Activated CD4-positive, alpha-beta memory T cell treated with anti-CD3 and anti-CD28 coated beads for 36 hours (primary cell): Measurements from ENCODE around the gene MFAP3. TPM values are rescaled to one million over a fixed set of nuclear protein-coding genes. Genes with fewer than 3 reads are reported as not detected.

Experiments
- CTCF ChIA-PET: fragments of 350-600 bp; sonication (Branson Sonifier 250); formaldehyde crosslinking; loops from one replicate; lab custom pipeline; 2021; ENCODE audit warnings: antibody characterized with exemption, inconsistent platforms; lab: Charles Lee
- POLR2A ChIA-PET: fragments of 350-600 bp; sonication (Branson Sonifier 250); formaldehyde crosslinking; loops from one replicate; lab custom pipeline; 2021; ENCODE audit warnings: antibody characterized with exemption; lab: Charles Lee
- DNase-seq: peaks from one replicate; pipeline ENCODE4 v3.0.0-alpha.2; 2020
- H3K27ac Mint-ChIP-seq: one replicate; pipeline ENCODE4 v1.8.0; 2021; ENCODE audit warnings: mixed read lengths
- H3K27me3 Mint-ChIP-seq: one replicate; pipeline ENCODE4 v1.8.0; 2021; ENCODE audit warnings: mixed read lengths
- H3K36me3 Mint-ChIP-seq: one replicate; pipeline ENCODE4 v1.8.0; 2021; ENCODE audit warnings: mixed read lengths
- H3K4me1 Mint-ChIP-seq: one replicate; pipeline ENCODE4 v1.8.0; 2021; ENCODE audit warnings: low read depth, mixed read lengths
- H3K4me3 Mint-ChIP-seq: one replicate; pipeline ENCODE4 v1.8.0; 2021; ENCODE audit warnings: mild to moderate bottlenecking, mixed read lengths
- H3K9me3 Mint-ChIP-seq: one replicate; pipeline ENCODE4 v1.8.0; 2021; ENCODE audit warnings: mixed read lengths
- intact Hi-C: fragments of 100-400 bp; cut with micrococcal nuclease; formaldehyde crosslinking; loops from one replicate; pipeline ENCODE4 v1.15.1; 2023
- total RNA-seq, 2 experiments: library from RNA; stranded (reverse); gene quantifications; one replicate each; pipeline ENCODE4 v1.2.3, GENCODE V29; 2021

Gene MFAP3
- total RNA-seq, 2 experiments from 2014 or later, result 10.0 to 11.1 TPM

- H3K4me3 Mint-ChIP-seq, result no peak overlapping the region
- CTCF ChIA-PET, result interaction anchor here (1.2 kb wide), 1 partner anchor 20 kb away, joined by 4 read pairs; no protein-coding TSS in a partner anchor
- intact Hi-C loops, result no loop called here
- no peaks in the 10 kb centered on the region for H3K36me3 Mint-ChIP-seq
- peaks cover 9% of the 10 kb centered on the region for H3K27me3 Mint-ChIP-seq
- POLR2A ChIA-PET, result no interaction called here
- H3K27ac Mint-ChIP-seq, result no peak overlapping the region
- no peaks in the 10 kb centered on the region for H3K4me1 Mint-ChIP-seq
- no peak for DNase-seq
- no peaks in the 10 kb centered on the region for H3K9me3 Mint-ChIP-seq
Observed at GRCh38 chr5:154093142-154093532, 54.4 kb downstream of the MFAP3 start.

- no peak for DNase-seq
- peaks cover 6% of the 10 kb centered on the region for H3K27me3 Mint-ChIP-seq
- no peak overlapping the region for H3K27ac Mint-ChIP-seq
- ChIA-PET POLR2A (no interaction called here), CTCF (interaction anchor here (0.9 kb wide), 1 partner anchor 27 kb away, joined by 3 read pairs; no protein-coding TSS in a partner anchor)
- intact Hi-C loops, result no loop called here
- H3K9me3 Mint-ChIP-seq, result no peaks in the 10 kb centered on the region
- H3K4me3 Mint-ChIP-seq, result no peak overlapping the region
- H3K4me1 Mint-ChIP-seq, result no peaks in the 10 kb centered on the region
- H3K36me3 Mint-ChIP-seq, result no peaks in the 10 kb centered on the region
Observed at GRCh38 chr5:154095904-154096303, 57.1 kb downstream of the MFAP3 start.

DNA sequence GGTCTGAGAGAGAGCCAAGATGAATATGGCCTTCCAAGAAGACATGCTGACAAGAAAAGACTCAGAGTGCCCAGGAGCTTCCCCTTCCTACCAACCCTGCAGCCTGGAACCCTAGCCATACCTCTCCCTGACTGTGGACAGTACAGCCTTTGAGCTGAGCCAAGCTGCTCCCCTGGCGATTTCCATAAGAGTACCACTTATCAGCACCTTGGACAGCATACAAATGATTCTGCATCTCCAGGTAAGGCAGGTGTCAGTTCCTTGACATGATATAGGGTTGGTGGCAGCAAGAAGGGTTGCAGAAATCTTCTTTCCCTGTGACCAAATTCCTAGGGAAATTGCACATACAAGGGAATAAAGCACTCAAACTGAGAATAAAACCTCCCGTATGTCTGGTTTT is 58.3 kb downstream of the MFAP3 start:
- Mint-ChIP-seq H3K36me3 (no peaks in the 10 kb centered on the region), H3K27ac (no peak overlapping the region), H3K27me3 (peaks cover 4% of the 10 kb centered on the region), H3K9me3 (no peaks in the 10 kb centered on the region), H3K4me1 (no peaks in the 10 kb centered on the region), H3K4me3 (no peak overlapping the region)
- DNase-seq, result no peak
- ChIA-PET CTCF (interaction anchor here (0.8 kb wide), 1 partner anchor 25 kb away, joined by 4 read pairs; no protein-coding TSS in a partner anchor), POLR2A (no interaction called here)
- intact Hi-C loops, result no loop called here

DNA sequence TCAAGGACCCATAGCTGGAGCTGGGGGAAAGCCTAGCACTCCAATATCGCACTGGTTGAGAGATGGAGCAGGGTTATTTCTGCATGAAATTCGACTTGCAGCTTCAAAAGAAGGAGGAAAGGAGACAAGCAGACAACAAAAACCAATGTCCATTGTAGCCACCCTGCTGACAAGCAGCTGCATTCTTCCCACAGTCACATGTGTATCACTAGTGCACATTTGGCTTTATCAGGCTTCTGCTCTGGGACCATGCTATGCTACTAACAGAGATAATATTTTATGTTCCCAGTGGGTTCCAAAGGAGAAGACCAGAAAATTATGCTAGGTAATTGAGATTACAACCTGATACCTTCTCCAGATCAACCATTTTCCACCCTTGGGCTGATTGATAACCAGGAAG is 59.7 kb downstream of the MFAP3 start:
- H3K4me3 Mint-ChIP-seq, result no peak overlapping the region
- no peak for DNase-seq
- peaks cover 4% of the 10 kb centered on the region for H3K27me3 Mint-ChIP-seq
- no peak overlapping the region for H3K27ac Mint-ChIP-seq
- intact Hi-C loops, result no loop called here
- ChIA-PET POLR2A (no interaction called here), CTCF (no interaction called here)
- H3K4me1 Mint-ChIP-seq, result no peaks in the 10 kb centered on the region
- H3K36me3 Mint-ChIP-seq, result no peaks in the 10 kb centered on the region
- H3K9me3 Mint-ChIP-seq, result no peaks in the 10 kb centered on the region

DNA sequence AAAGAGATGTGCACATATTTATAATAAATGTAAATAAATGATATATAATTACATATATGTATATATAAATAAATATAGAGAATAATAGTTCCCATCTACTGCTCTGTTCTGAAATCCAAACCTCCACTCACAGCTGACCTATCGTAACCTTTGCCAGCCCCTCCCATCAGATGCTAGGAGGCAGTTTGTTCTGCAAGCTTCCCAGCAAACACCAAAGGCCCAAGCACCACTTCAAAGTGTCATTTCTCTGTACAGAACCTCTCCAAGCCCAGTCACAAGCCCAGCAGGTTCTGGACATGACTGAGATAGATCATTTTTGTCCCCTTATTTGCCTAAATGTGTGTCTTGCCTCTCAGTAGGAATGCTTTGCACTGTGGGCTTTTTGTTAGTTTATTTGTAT is 62.4 kb downstream of the MFAP3 start:
- Mint-ChIP-seq H3K9me3 (no peaks in the 10 kb centered on the region), H3K27me3 (no peaks in the 10 kb centered on the region), H3K36me3 (no peaks in the 10 kb centered on the region), H3K4me1 (no peaks in the 10 kb centered on the region), H3K27ac (no peak overlapping the region), H3K4me3 (no peak overlapping the region)
- intact Hi-C loops, result no loop called here
- DNase-seq, result no peak
- ChIA-PET POLR2A (no interaction called here), CTCF (interaction anchor here (0.7 to 1.4 kb wide), 2 partner anchors 38 to 79 kb away, joined by 3 read pairs; no protein-coding TSS in a partner anchor)

- CTCF ChIA-PET, result no interaction called here
- Mint-ChIP-seq H3K27ac (no peak overlapping the region), H3K27me3 (no peaks in the 10 kb centered on the region), H3K36me3 (no peaks in the 10 kb centered on the region), H3K9me3 (no peaks in the 10 kb centered on the region), H3K4me1 (no peaks in the 10 kb centered on the region), H3K4me3 (no peak overlapping the region)
- DNase-seq, result no peak
- intact Hi-C loops, result no loop called here
- POLR2A ChIA-PET, result no interaction called here
Observed at GRCh38 chr5:154103233-154103632, 64.5 kb downstream of the MFAP3 start.

Other genes starting within 250 kb of the MFAP3 start
- 10 to 100 TPM; 27.4 to 27.8 TPM for gene FAM114A2, start 57 bp upstream of the MFAP3 start, total RNA-seq
- 10 to 100 TPM; 23.8 to 26.9 TPM for gene GALNT10, start 151.8 kb downstream of the MFAP3 start, total RNA-seq